DLD1 (cell line): ENCODE measurements around the gene NEK1.
"Not testable (repeated sequence)": the region's sequence is repeated elsewhere in the genome, so short reads cannot be mapped to it uniquely, and the experiment has no call there.

Experiments used
- in situ Hi-C: cut with HindIII; loops from 2 replicates; pipeline ENCODE4 v1.10.0; 2017; ENCODE audit warnings: low sequenced_read_pairs

The NEK1 gene

GRCh38 chr4:169601016-169601771, 11.2 kb downstream of the NEK1 start:
- in situ Hi-C loops: no loop called here

- in situ Hi-C loops: no loop called here
These were observed 17.7 kb downstream of the NEK1 start for GRCh38 chr4:169594560-169595195.

DNA sequence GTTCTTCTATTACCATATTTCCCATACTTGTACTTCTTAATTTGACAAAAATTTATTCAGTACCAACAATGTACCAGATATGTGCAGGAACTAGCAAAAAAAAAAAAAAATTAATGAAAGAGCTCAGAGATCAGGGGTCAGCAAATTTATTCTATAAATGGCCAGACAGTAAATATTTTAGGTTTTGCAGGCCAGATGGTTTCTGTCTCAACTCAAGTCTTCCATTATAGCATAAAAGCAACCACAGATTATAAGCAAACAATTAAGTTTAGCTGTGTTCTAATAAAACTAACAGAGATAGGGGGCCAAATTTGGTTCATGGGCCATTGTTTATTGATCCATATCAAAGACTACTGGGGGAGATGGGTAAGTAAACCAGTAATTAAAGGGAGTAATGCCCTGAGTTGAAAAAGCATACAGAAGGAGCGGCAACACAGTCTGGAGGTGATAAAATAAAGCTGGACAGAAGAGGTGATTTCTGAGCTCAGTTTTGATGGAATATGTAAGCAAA, 19.3 kb downstream of the NEK1 start:
- in situ Hi-C loops: no loop called here

DNA sequence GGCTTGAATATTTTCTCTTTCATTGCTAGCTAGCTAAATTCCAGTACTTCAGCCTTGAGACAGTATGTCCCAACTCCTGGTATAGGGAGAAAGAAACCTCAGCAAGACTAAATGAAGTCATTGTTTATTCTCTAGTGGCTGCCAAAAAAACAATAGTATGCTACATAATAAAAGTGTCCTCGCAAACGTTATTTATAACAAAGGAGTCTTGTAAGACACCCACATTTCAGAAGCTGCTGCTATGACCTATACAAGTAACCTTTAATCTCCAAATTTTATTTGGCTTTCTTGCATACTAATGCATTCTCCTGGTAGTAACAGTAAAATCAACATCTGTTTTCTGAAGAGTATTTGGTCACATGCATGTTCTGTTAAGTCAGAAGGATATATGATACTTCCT, 28.8 kb downstream of the NEK1 start:
- in situ Hi-C loops: no loop called here

- in situ Hi-C loops: no loop called here
These were observed 29.7 kb downstream of the NEK1 start for GRCh38 chr4:169582706-169583105.

DNA sequence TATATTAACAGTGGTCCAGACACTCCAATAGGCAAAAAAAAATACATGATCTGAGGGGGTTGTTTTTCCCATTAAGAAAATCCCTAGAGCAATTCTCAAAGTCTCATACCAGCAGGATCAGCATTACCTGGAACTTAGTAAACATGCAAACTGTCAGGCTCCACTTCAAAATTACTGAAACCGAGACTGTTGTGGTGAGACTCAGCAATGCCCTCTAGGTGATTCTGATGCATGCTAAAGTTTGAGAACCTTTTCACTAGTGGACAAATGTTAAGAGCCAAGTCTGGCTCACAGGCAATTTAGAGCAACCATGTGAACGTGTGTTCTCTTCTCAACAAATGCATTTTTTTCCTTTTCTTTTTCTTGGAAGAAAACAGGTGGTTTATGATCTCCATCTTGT, 30.2 kb downstream of the NEK1 start:
- in situ Hi-C loops: no loop called here

DNA sequence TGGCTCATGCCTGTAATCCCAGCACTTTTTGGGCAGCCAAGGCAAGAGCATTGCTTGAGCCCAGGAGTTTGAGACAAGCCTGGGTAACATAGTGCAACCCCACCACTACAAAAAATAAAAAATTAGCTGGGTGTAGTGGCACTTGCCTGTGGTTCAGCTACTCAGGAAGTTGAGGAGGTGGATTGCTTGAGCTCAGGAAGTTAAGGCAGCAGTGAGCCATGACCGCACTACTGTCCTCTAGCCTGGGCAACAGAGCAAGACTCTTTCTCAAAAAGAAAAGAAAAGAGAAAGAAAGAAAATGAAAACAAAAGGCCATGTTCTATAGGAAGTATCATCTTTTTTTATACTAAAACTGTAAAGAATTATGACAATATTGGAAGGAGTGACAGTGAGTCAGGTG, 38.5 kb downstream of the NEK1 start:
- in situ Hi-C loops: no loop called here

DNA sequence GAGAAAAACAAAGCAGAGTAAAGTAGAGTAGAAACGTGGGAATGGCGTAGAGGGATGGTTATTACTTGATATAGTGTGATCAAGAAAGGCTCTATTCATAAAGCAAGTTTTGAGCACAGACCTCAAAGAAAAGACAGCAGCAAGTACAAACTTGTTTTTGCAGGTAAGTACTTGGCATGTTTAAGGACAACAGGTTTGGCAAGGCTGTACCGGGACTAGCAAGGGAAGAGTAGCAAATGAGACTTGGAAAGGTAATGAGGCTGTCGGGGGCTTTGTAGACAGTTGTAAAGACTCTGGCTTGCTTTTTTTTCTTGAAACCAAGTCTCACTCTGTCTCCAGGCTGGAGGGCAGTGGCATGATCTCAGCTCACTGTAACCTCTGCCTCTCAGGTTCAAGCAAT, 40.9 kb downstream of the NEK1 start:
- in situ Hi-C loops: no loop called here

- in situ Hi-C loops: not testable (repeated sequence)
These were observed 41.4 kb downstream of the NEK1 start for GRCh38 chr4:169571012-169571411.

GRCh38 chr4:169570266-169570665, 42.1 kb downstream of the NEK1 start:
- in situ Hi-C loops: not testable (repeated sequence)

- in situ Hi-C loops: not testable (repeated sequence)
These were observed 43.2 kb downstream of the NEK1 start for GRCh38 chr4:169569188-169569587.

GRCh38 chr4:169567916-169568315, 44.5 kb downstream of the NEK1 start:
- in situ Hi-C loops: no loop called here

- in situ Hi-C loops: no loop called here
These were observed 46.2 kb downstream of the NEK1 start for GRCh38 chr4:169566021-169566818.

DNA sequence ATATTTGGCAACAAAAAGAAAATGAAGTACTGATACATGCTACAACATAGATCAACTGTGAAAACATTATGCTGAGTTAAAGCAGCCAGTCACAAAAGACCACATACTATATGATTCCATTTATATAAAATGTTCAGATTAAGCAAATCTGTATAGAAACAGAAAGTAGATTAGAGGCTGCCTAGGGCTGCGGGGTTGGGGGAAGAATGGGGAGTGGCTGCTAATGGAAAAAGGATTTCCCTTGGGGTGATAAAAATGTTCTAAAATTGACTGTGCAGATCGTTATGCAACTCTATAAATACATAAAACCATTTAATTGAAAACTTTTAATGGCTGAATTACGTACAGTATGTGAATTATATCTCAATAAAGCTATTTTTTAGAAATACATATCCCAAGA, 46.8 kb downstream of the NEK1 start:
- in situ Hi-C loops: no loop called here

DNA sequence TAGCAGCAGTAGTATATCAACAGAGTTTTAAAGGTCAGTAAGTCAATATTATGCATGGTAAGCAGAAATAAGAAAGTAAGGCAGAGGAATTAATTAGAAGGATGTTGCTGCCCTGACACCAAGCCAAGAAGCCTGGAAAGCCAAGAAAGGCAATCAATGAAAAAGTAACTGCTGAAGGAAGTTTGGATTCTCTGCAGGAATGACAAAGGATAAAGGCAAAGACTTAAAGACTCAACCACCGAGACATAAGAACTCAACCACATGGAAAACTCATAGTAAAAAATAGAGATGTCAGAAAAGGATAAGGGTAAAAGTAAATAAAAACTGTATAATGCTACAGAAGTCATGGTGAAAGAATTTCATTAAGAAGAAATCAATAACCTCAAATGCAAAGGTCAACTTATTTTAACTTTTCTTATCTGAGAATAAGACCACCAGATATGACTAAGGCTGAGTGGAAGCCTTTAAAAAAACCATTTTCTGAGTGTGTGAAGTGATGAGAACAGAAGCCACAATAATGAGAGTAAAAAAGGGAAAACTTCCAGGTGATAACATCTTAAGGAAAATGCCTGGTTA, 55.2 kb downstream of the NEK1 start:
- in situ Hi-C loops: no loop called here

- in situ Hi-C loops: not testable (repeated sequence)
These were observed 65.8 kb downstream of the NEK1 start for GRCh38 chr4:169546548-169546947.

DNA sequence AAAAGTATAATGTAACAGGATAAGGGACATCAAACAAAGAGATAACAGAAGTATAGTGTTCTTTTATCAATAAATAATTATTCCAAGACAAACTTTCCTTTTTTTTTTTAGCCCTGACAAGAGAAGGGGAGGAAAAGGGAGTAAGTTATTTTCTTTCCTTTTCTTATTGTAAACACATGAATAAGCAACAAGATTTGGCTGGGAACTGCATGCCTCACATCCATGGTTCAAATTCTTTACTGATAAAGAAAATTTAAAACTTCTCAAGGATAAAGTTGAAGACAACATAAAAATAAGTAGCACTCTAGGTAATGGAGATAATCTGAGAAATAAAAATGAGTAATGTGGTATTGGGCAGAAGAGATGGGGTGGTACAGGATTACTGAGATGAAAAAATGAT, 71.6 kb downstream of the NEK1 start:
- in situ Hi-C loops: no loop called here

GRCh38 chr4:169530048-169530447, 82.3 kb downstream of the NEK1 start:
- in situ Hi-C loops: no loop called here

DNA sequence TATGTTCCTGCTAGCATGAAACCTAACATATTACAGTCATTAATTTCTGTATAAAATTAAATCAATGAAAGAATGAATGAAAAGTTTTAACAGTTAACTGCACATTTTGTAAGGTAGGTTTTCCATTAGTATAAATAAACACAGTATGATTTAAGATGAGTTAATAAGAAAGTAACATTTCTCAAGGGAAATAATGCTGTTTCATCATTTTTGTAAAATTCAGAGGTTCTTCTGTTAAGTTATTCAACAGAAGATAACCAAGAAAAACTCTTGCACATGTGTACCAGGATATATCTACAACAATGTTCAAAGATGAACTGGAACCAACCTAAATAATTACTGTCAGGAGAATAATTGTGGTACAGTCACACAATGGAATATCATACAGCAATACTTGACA, 88.6 kb downstream of the NEK1 start:
- in situ Hi-C loops: no loop called here

GRCh38 chr4:169510617-169511016, 101.8 kb downstream of the NEK1 start:
- in situ Hi-C loops: no loop called here

GRCh38 chr4:169506903-169507302, 105.5 kb downstream of the NEK1 start:
- in situ Hi-C loops: no loop called here
